BJ (cell line): ENCODE results near the gene RTN4RL1. TPM values are rescaled to one million over a fixed set of nuclear protein-coding genes. Genes with fewer than 3 reads are reported as not detected.

Experiments
- CTCF ChIA-PET: fragments of 350-600 bp; formaldehyde crosslinking; extraction: SDS; loops from one replicate; lab custom pipeline; 2021; ENCODE audit warnings: antibody characterized with exemption, inconsistent platforms; lab: Yijun Ruan, JAX
- POLR2A ChIA-PET: fragments of 300-600 bp; sonication (Branson Sonifier 250); formaldehyde crosslinking; extraction: SDS; loops from one replicate; lab custom pipeline; 2021; ENCODE audit warnings: antibody characterized with exemption; lab: Charles Lee
- DNase-seq: peaks from one replicate; pipeline ENCODE4 v3.0.0-alpha.2; 2011; ENCODE audit warnings: low read depth
- H3K27me3 ChIP-seq: 2 replicates; pipeline ENCODE4 v1.6.0; 2011; ENCODE audit warnings: low read length; ENCODE audit not compliant: control insufficient read depth, insufficient read depth
- H3K36me3 ChIP-seq: 2 replicates; pipeline ENCODE4 v1.5.1; 2011; ENCODE audit warnings: low read length; ENCODE audit not compliant: control insufficient read depth, insufficient read depth
- H3K4me3 ChIP-seq: 2 replicates; pipeline ENCODE4 v1.5.1; 2011; ENCODE audit warnings: low read depth, mild to moderate bottlenecking, control low read depth, low read length
- CTCF ChIP-seq: IDR thresholded peaks from 2 replicates; pipeline ENCODE4 v1.5.1; 2011; ENCODE audit warnings: low read depth, mild to moderate bottlenecking, control low read depth, inconsistent platforms, low read length, moderate library complexity; ENCODE audit not compliant: insufficient read depth
- polyA plus RNA-seq: library from polyadenylated mRNA; depleted of rRNA; stranded (reverse); fragments of >200 nt; gene quantifications from 2 replicates; pipeline ENCODE4 v1.2.3, GENCODE V29; 2011

RTN4RL1 gene
- polyA plus RNA-seq, 1 experiment, result 0.32 TPM

- TF ChIP-seq CTCF, result no peak
- CTCF ChIA-PET, result interaction anchor here (1.5 kb wide), 1 partner anchor 109 kb away, joined by 8 read pairs; no protein-coding TSS in a partner anchor
- POLR2A ChIA-PET, result no interaction called here
- H3K36me3 ChIP-seq, result no peaks in the 10 kb centered on the region
- H3K4me3 ChIP-seq, result no peak overlapping the region
- DNase-seq, result no peak
- H3K27me3 ChIP-seq, result peaks cover 14% of the 10 kb centered on the region
Measured at GRCh38 chr17:1916963-1917715, 108.0 kb downstream of the RTN4RL1 start.

GRCh38 chr17:1916316-1916715 is 108.8 kb downstream of the RTN4RL1 start:
- H3K4me3 ChIP-seq, result no peak overlapping the region
- ChIA-PET CTCF (interaction anchor here (1.5 kb wide), 1 partner anchor 110 kb away, joined by 8 read pairs; no protein-coding TSS in a partner anchor), POLR2A (no interaction called here)
- H3K36me3 ChIP-seq, result no peaks in the 10 kb centered on the region
- peaks cover 14% of the 10 kb centered on the region for H3K27me3 ChIP-seq
- no peak for DNase-seq
- TF ChIP-seq CTCF, result no peak

- no peak for DNase-seq
- H3K27me3 ChIP-seq, result peaks cover 14% of the 10 kb centered on the region
- CTCF ChIA-PET, result interaction anchor here (1.5 kb wide), 1 partner anchor 110 kb away, joined by 8 read pairs; no protein-coding TSS in a partner anchor
- H3K4me3 ChIP-seq, result no peak overlapping the region
- H3K36me3 ChIP-seq, result no peaks in the 10 kb centered on the region
- POLR2A ChIA-PET, result no interaction called here
- TF ChIP-seq CTCF, result no peak
Measured at GRCh38 chr17:1915889-1916288, 109.2 kb downstream of the RTN4RL1 start.

GRCh38 chr17:1914661-1915083 is 110.5 kb downstream of the RTN4RL1 start:
- Histone ChIP-seq H3K27me3 (peaks cover 21% of the 10 kb centered on the region), H3K4me3 (no peak overlapping the region), H3K36me3 (no peaks in the 10 kb centered on the region)
- CTCF ChIA-PET, result interaction anchor here (1.1 to 7.1 kb wide), 3 partner anchors 83 to 131 kb away, joined by 3 to 123 read pairs (median 3); partner anchors contain the start of gene RTN4RL1
- DNase-seq, result no peak
- TF ChIP-seq CTCF, result no peak
- POLR2A ChIA-PET, result no interaction called here

- no peak for TF ChIP-seq CTCF
- CTCF ChIA-PET, result interaction anchor here (1.1 to 7.1 kb wide), 2 partner anchors 84 to 112 kb away, joined by 3 to 123 read pairs; partner anchors contain the start of gene RTN4RL1
- Histone ChIP-seq H3K4me3 (no peak overlapping the region), H3K27me3 (peaks cover 19% of the 10 kb centered on the region), H3K36me3 (no peaks in the 10 kb centered on the region)
- no peak for DNase-seq
- POLR2A ChIA-PET, result no interaction called here
Measured at GRCh38 chr17:1913702-1914101, 111.4 kb downstream of the RTN4RL1 start.
